OCI-LY1 (cell line): Measurements from ENCODE around the gene MT3.

Experiments used
- H2AFZ ChIP-seq: fragments of 200-600 bp; sonication (generic), shearing (Covaris generic); 2 replicates; pipeline ENCODE4 v1.6.0; 2014; ENCODE audit warnings: antibody characterized with exemption, mild to moderate bottlenecking, low read length
- H3F3A ChIP-seq: fragments of 200-600 bp; sonication (generic), shearing (Covaris generic); 2 replicates; pipeline ENCODE4 v1.6.0; 2014; ENCODE audit warnings: mild to moderate bottlenecking, antibody characterized with exemption, low read length, moderate library complexity; ENCODE audit not compliant: insufficient read depth
- H3K27ac ChIP-seq: fragments of 200-600 bp; sonication (generic); 2 replicates; pipeline ENCODE4 v1.5.1; 2014; ENCODE audit warnings: low read length, mixed run types, mild to moderate bottlenecking, low read depth; ENCODE audit not compliant: poor library complexity, severe bottlenecking
- H3K27me3 ChIP-seq: fragments of 200-600 bp; sonication (generic); 2 replicates; pipeline ENCODE4 v1.6.0; 2014; ENCODE audit warnings: antibody characterized with exemption, mild to moderate bottlenecking, low read length, moderate library complexity; ENCODE audit not compliant: insufficient read depth
- H3K36me3 ChIP-seq: fragments of 200-600 bp; sonication (generic); 2 replicates; pipeline ENCODE4 v1.6.1; 2014; ENCODE audit warnings: mild to moderate bottlenecking, antibody characterized with exemption, low read length, moderate library complexity, mixed read lengths; ENCODE audit not compliant: insufficient read depth
- H3K4me1 ChIP-seq: fragments of 200-600 bp; sonication (generic); 2 replicates; pipeline ENCODE4 v1.5.1; 2014; ENCODE audit warnings: mild to moderate bottlenecking, low read length, moderate library complexity; ENCODE audit not compliant: insufficient read depth, severe bottlenecking
- H3K4me2 ChIP-seq: fragments of 200-600 bp; sonication (generic), shearing (Covaris generic); 2 replicates; pipeline ENCODE4 v1.6.1; 2014; ENCODE audit warnings: low read length
- H3K4me3 ChIP-seq: fragments of 200-600 bp; sonication (generic); 2 replicates; pipeline ENCODE4 v1.5.1; 2014; ENCODE audit warnings: low read length, low read depth, mild to moderate bottlenecking, mixed read lengths; ENCODE audit not compliant: poor library complexity, severe bottlenecking
- H3K79me2 ChIP-seq: fragments of 200-600 bp; shearing (Covaris generic); 2 replicates; pipeline ENCODE4 v1.6.1; 2016; ENCODE audit warnings: mixed run types, low read length, mixed read lengths; ENCODE audit not compliant: insufficient read depth
- H3K9ac ChIP-seq: fragments of 200-600 bp; sonication (generic), shearing (Covaris generic); 2 replicates; pipeline ENCODE4 v1.6.1; 2014; ENCODE audit warnings: mild to moderate bottlenecking, low read length, mixed read lengths
- H3K9me2 ChIP-seq: fragments of 200-600 bp; sonication (generic), shearing (Covaris generic); 2 replicates; pipeline ENCODE4 v1.6.1; 2014; ENCODE audit warnings: low read depth, mild to moderate bottlenecking, low read length, mixed read lengths
- H3K9me3 ChIP-seq: fragments of 200-600 bp; shearing (Covaris generic); 2 replicates; pipeline ENCODE4 v1.6.1; 2014; ENCODE audit warnings: low read length, mixed read lengths
- H4K20me1 ChIP-seq: fragments of 200-600 bp; sonication (generic), shearing (Covaris generic); 2 replicates; pipeline ENCODE4 v1.6.0; 2016; ENCODE audit warnings: mild to moderate bottlenecking, low read length; ENCODE audit not compliant: insufficient read depth
- EZH2 ChIP-seq: fragments of 200-600 bp; sonication (generic), shearing (Covaris generic); IDR thresholded peaks from 2 replicates; pipeline ENCODE4 v1.8.0; 2017; ENCODE audit warnings: borderline replicate concordance, mixed run types, mild to moderate bottlenecking, antibody characterized with exemption, low read length, moderate library complexity, mixed read lengths
- TF ChIP-seq, protein P1 (sequence below): fragments of 200-600 bp; sonication (generic), shearing (Covaris generic); IDR thresholded peaks from 2 replicates; pipeline ENCODE4 v1.5.1; 2017; ENCODE audit warnings: mild to moderate bottlenecking, antibody characterized with exemption, low read length, moderate library complexity, mixed read lengths

Gene MT3

DNA sequence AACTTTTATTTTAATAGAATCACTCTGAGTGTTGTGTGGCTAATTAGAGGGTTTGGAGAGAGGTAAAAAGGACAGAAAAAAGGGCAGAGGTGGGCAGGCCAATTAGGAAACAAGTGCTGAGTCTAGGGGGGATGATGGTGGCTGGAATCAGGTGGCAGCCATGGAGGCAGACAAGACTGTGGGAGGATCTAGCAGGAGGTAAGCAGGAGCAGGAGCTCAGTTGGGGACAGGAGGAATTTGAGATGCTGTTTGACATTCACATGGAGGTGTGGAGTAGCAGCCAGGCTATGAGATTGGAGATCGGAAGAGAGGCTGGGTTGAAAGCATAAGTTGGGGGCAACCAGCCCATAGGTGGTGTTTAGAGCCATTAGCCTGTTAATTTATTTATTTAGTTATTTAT is 28.2 kb upstream of the MT3 start:
- H3K27ac ChIP-seq, result no peak overlapping the region
- no peaks in the 10 kb centered on the region for H4K20me1 ChIP-seq
- H3K36me3 ChIP-seq, result no peaks in the 10 kb centered on the region
- H3K27me3 ChIP-seq, result no peaks in the 10 kb centered on the region
- H3K4me1 ChIP-seq, result no peaks in the 10 kb centered on the region
- no peaks in the 10 kb centered on the region for H3F3A ChIP-seq
- TF ChIP-seq, protein P1, sequence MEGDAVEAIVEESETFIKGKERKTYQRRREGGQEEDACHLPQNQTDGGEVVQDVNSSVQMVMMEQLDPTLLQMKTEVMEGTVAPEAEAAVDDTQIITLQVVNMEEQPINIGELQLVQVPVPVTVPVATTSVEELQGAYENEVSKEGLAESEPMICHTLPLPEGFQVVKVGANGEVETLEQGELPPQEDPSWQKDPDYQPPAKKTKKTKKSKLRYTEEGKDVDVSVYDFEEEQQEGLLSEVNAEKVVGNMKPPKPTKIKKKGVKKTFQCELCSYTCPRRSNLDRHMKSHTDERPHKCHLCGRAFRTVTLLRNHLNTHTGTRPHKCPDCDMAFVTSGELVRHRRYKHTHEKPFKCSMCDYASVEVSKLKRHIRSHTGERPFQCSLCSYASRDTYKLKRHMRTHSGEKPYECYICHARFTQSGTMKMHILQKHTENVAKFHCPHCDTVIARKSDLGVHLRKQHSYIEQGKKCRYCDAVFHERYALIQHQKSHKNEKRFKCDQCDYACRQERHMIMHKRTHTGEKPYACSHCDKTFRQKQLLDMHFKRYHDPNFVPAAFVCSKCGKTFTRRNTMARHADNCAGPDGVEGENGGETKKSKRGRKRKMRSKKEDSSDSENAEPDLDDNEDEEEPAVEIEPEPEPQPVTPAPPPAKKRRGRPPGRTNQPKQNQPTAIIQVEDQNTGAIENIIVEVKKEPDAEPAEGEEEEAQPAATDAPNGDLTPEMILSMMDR, result no peak
- no peak overlapping the region for H3K4me3 ChIP-seq
- no peak overlapping the region for H2AFZ ChIP-seq
- no peak overlapping the region for H3K9ac ChIP-seq
- no peaks in the 10 kb centered on the region for H3K9me3 ChIP-seq
- H3K9me2 ChIP-seq, result no peaks in the 10 kb centered on the region
- H3K4me2 ChIP-seq, result no peak overlapping the region
- no peaks in the 10 kb centered on the region for H3K79me2 ChIP-seq

- Histone ChIP-seq H3K9me3 (no peaks in the 10 kb centered on the region), H4K20me1 (no peaks in the 10 kb centered on the region), H3K9me2 (no peaks in the 10 kb centered on the region)
Observed at GRCh38 chr16:56564793-56565477, 24.4 kb upstream of the MT3 start, which contains the start of gene MT4. Gene MT4 (plus strand): TSS chr16:56565073. CDS start chr16:56565129, 56 bp downstream.

GRCh38 chr16:56569971-56570370 is 19.4 kb upstream of the MT3 start:
- TF ChIP-seq, protein P1, result no peak
- no peak for TF ChIP-seq EZH2
- Histone ChIP-seq H3K4me3 (no peak overlapping the region), H3K4me2 (no peak overlapping the region), H3K27ac (no peak overlapping the region), H3K9me3 (no peaks in the 10 kb centered on the region), H3K9me2 (no peaks in the 10 kb centered on the region), H3K4me1 (no peaks in the 10 kb centered on the region), H4K20me1 (no peaks in the 10 kb centered on the region), H3K36me3 (no peaks in the 10 kb centered on the region), H3K79me2 (no peaks in the 10 kb centered on the region), H2AFZ (no peak overlapping the region), H3K9ac (no peak overlapping the region), H3F3A (no peaks in the 10 kb centered on the region; the same call in 1 of the 2 replicates), H3K27me3 (no peaks in the 10 kb centered on the region; the same call in 1 of the 2 replicates)

More at GRCh38 chr16:56564793-56565477, 24.4 kb upstream of the MT3 start, which contains the start of gene MT4:
- Histone ChIP-seq H3K4me3 (no peak within 1 kb of the TSS), H2AFZ (no peak within 1 kb of the TSS), H3K79me2 (no peaks in the 10 kb centered on the region), H3K9ac (no peak within 1 kb of the TSS), H3F3A (no peaks in the 10 kb centered on the region), H3K27me3 (no peaks in the 10 kb centered on the region), H3K27ac (no peak within 1 kb of the TSS), H3K4me1 (no peaks in the 10 kb centered on the region), H3K4me2 (no peak within 1 kb of the TSS), H3K36me3 (no peaks in the 10 kb centered on the region)
- TF ChIP-seq, protein P1, result no peak
- TF ChIP-seq EZH2, result no peak
